Measurements from ENCODE around the gene ARSB. TPM values are rescaled to one million over a fixed set of nuclear protein-coding genes. Genes with fewer than 3 reads are reported as not detected.
A peak's percentile ranks its signal among the peaks of the same experiment; 100 is the strongest.
"Not testable (repeated sequence)": the region's sequence is repeated elsewhere in the genome, so short reads cannot be mapped to it uniquely, and the experiment has no call there.

Gene ARSB
- total RNA-seq, 1 donor from 2014 or later: 1.8 TPM

- DNase-seq (ENCODE audit: low read depth) (no peak), FAIRE-seq (no peak)
- no peaks in the 10 kb centered on the region for H3K36me3 ChIP-seq (ENCODE audit: control insufficient read depth, insufficient read depth, low read length)
- no peak overlapping the region for H3K4me3 ChIP-seq (ENCODE audit: low read depth, low read length)
- TF ChIP-seq, protein P1, sequence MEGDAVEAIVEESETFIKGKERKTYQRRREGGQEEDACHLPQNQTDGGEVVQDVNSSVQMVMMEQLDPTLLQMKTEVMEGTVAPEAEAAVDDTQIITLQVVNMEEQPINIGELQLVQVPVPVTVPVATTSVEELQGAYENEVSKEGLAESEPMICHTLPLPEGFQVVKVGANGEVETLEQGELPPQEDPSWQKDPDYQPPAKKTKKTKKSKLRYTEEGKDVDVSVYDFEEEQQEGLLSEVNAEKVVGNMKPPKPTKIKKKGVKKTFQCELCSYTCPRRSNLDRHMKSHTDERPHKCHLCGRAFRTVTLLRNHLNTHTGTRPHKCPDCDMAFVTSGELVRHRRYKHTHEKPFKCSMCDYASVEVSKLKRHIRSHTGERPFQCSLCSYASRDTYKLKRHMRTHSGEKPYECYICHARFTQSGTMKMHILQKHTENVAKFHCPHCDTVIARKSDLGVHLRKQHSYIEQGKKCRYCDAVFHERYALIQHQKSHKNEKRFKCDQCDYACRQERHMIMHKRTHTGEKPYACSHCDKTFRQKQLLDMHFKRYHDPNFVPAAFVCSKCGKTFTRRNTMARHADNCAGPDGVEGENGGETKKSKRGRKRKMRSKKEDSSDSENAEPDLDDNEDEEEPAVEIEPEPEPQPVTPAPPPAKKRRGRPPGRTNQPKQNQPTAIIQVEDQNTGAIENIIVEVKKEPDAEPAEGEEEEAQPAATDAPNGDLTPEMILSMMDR (IDR thresholded peaks at IDR 0.05; ENCODE audit: insufficient read depth, low read length, severe bottlenecking): no peak
- no peaks in the 10 kb centered on the region for H3K27me3 ChIP-seq (ENCODE audit: control insufficient read depth, insufficient read depth, low read length)
Measured at GRCh38 chr5:78765756-78766411, 219.2 kb downstream of the ARSB start.

DNA sequence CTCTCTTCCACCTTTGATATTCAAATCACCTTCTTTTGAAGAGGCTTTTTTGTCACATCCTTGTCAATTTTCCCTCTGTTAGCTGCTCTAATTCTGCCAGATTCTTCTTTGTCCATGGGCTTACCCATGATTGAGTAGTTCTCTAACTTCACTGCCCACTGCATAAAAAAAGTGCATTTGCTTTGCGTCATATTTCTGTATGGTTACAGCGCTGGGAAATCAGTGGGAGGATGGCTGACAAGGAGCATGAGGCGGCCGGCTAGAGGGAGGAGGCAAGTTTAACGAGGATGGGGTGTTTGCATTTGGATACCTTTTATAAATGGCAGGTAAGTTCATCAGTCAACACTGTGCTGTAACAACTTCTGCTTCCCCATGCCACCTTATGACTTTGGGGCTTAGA is 220.0 kb downstream of the ARSB start:
- DNase-seq (ENCODE audit: low read depth): no peak
- Histone ChIP-seq H3K4me3 (ENCODE audit: low read depth, low read length) (no peak overlapping the region), H3K27me3 (ENCODE audit: control insufficient read depth, insufficient read depth, low read length) (no peaks in the 10 kb centered on the region), H3K36me3 (ENCODE audit: control insufficient read depth, insufficient read depth, low read length) (no peaks in the 10 kb centered on the region)
- FAIRE-seq: no peak
- TF ChIP-seq, protein P1 (IDR thresholded peaks at IDR 0.05; ENCODE audit: insufficient read depth, low read length, severe bottlenecking): no peak

GRCh38 chr5:78763659-78764189 is 221.4 kb downstream of the ARSB start:
- Histone ChIP-seq H3K36me3 (ENCODE audit: control insufficient read depth, insufficient read depth, low read length) (no peaks in the 10 kb centered on the region), H3K4me3 (ENCODE audit: low read depth, low read length) (no peak overlapping the region), H3K27me3 (ENCODE audit: control insufficient read depth, insufficient read depth, low read length) (no peaks in the 10 kb centered on the region)
- DNase-seq (ENCODE audit: low read depth): no peak
- FAIRE-seq: no peak
- TF ChIP-seq, protein P1 (IDR thresholded peaks at IDR 0.05; ENCODE audit: insufficient read depth, low read length, severe bottlenecking): no peak

DNA sequence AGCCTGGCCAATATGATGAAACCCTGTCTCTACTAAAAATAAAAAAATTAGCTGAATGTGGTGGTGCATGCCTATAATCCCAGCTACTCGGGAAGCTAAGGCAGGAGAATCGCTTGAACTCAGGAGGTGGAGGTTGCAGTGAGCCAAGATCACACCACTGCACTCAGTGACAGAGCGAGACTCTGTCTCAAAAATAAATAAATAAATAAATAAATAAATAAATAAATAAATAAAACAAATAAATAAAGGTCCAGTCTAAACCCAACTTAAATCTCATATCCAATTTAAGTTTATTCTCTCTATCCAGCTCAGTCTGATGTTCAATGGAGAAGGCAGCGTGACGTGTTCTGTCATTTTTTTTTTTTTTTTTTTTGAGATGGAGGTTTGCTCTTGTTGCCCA is 222.4 kb downstream of the ARSB start:
- H3K36me3 ChIP-seq (ENCODE audit: control insufficient read depth, insufficient read depth, low read length); H3K4me3 ChIP-seq (ENCODE audit: low read depth, low read length); H3K27me3 ChIP-seq (ENCODE audit: control insufficient read depth, insufficient read depth, low read length); FAIRE-seq; DNase-seq (ENCODE audit: low read depth): not testable (repeated sequence)

- FAIRE-seq: no peak
- DNase-seq (ENCODE audit: low read depth): no peak
- no peaks in the 10 kb centered on the region for H3K27me3 ChIP-seq (ENCODE audit: control insufficient read depth, insufficient read depth, low read length)
- no peak overlapping the region for H3K4me3 ChIP-seq (ENCODE audit: low read depth, low read length)
- TF ChIP-seq, protein P1 (IDR thresholded peaks at IDR 0.05; ENCODE audit: insufficient read depth, low read length, severe bottlenecking): no peak
- H3K36me3 ChIP-seq (ENCODE audit: control insufficient read depth, insufficient read depth, low read length): no peaks in the 10 kb centered on the region
Measured at GRCh38 chr5:78761840-78762239, 223.3 kb downstream of the ARSB start.

- FAIRE-seq (no peak), DNase-seq (ENCODE audit: low read depth) (no peak)
- Histone ChIP-seq H3K4me3 (ENCODE audit: low read depth, low read length) (no peak overlapping the region), H3K27me3 (ENCODE audit: control insufficient read depth, insufficient read depth, low read length) (no peaks in the 10 kb centered on the region), H3K36me3 (ENCODE audit: control insufficient read depth, insufficient read depth, low read length) (no peaks in the 10 kb centered on the region)
- TF ChIP-seq, protein P1 (IDR thresholded peaks at IDR 0.05; ENCODE audit: insufficient read depth, low read length, severe bottlenecking): peak; percentile 31
Measured at GRCh38 chr5:78760770-78761169, 224.3 kb downstream of the ARSB start.
